ENCODE measurements around the gene PARD3B. TPM values are rescaled to one million over a fixed set of nuclear protein-coding genes. Genes with fewer than 3 reads are reported as not detected.

PARD3B gene
- total and polyA plus RNA-seq, 3 donors from 2014 or later: 14.6 to 36.8 (median 29.6) TPM

- intact Hi-C loops (cut with DNase I; ENCODE audit: low total_unique reads): no loop called here
- DNase-seq: no peak
- H3K27me3 ChIP-seq: no peaks in the 10 kb centered on the region
Measured at GRCh38 chr2:205066081-205066480, 520.8 kb downstream of the PARD3B start.

GRCh38 chr2:205069928-205070327, 524.7 kb downstream of the PARD3B start:
- H3K9me3 ChIP-seq: no peaks in the 10 kb centered on the region
- WGBS, 2 donors: 89 to 91% methylated on average over 1 of the region's 1 CpG
- no peak overlapping the region for H3K4me3 ChIP-seq
- no peaks in the 10 kb centered on the region for H3K4me1 ChIP-seq
- no peak for TF ChIP-seq CTCF (IDR thresholded peaks at IDR 0.05)
- no peak for TF ChIP-seq POLR2A (IDR thresholded peaks at IDR 0.05)
- intact Hi-C loops (cut with DNase I; ENCODE audit: low total_unique reads): no loop called here
- DNase-seq: no peak
- H3K27me3 ChIP-seq: no peaks in the 10 kb centered on the region
- no peaks in the 10 kb centered on the region for H3K36me3 ChIP-seq (ENCODE audit: low read depth, missing control alignments)
- H3K27ac ChIP-seq: no peak overlapping the region

More at GRCh38 chr2:205066081-205066480, 520.8 kb downstream of the PARD3B start:
- TF ChIP-seq CTCF (IDR thresholded peaks at IDR 0.05) (no peak), POLR2A (IDR thresholded peaks at IDR 0.05) (no peak)
- Histone ChIP-seq H3K27ac (no peak overlapping the region), H3K4me3 (no peak overlapping the region), H3K36me3 (ENCODE audit: low read depth, missing control alignments) (no peaks in the 10 kb centered on the region), H3K4me1 (no peaks in the 10 kb centered on the region), H3K9me3 (no peaks in the 10 kb centered on the region)
- WGBS, 2 donors: 74 to 77% methylated on average over 5 of the region's 5 CpGs

GRCh38 chr2:205070889-205071288, 525.6 kb downstream of the PARD3B start:
- no peak for DNase-seq
- no peaks in the 10 kb centered on the region for H3K36me3 ChIP-seq (ENCODE audit: low read depth, missing control alignments)
- no peak overlapping the region for H3K27ac ChIP-seq
- H3K4me1 ChIP-seq: no peaks in the 10 kb centered on the region
- TF ChIP-seq CTCF (IDR thresholded peaks at IDR 0.05) (no peak), POLR2A (IDR thresholded peaks at IDR 0.05) (no peak)
- no peak overlapping the region for H3K4me3 ChIP-seq
- no peaks in the 10 kb centered on the region for H3K9me3 ChIP-seq
- no peaks in the 10 kb centered on the region for H3K27me3 ChIP-seq
- intact Hi-C loops (cut with DNase I; ENCODE audit: low total_unique reads): no loop called here
- 98 to 100% methylated on average over 1 of the region's 1 CpG for WGBS, 2 donors

- no peak overlapping the region for H3K27ac ChIP-seq
- no peaks in the 10 kb centered on the region for H3K9me3 ChIP-seq
- TF ChIP-seq CTCF (IDR thresholded peaks at IDR 0.05) (no peak), POLR2A (IDR thresholded peaks at IDR 0.05) (no peak)
- no peaks in the 10 kb centered on the region for H3K36me3 ChIP-seq (ENCODE audit: low read depth, missing control alignments)
- DNase-seq: no peak
- H3K27me3 ChIP-seq: no peaks in the 10 kb centered on the region
- H3K4me3 ChIP-seq: no peak overlapping the region
- whole genome bisulfite sequencing, 2 donors: 82 to 85% methylated on average over 2 of the region's 2 CpGs
- intact Hi-C loops (cut with DNase I; ENCODE audit: low total_unique reads): no loop called here
- no peaks in the 10 kb centered on the region for H3K4me1 ChIP-seq
Measured at GRCh38 chr2:205073433-205074020, 528.3 kb downstream of the PARD3B start.

GRCh38 chr2:205076405-205076804, 531.1 kb downstream of the PARD3B start:
- TF ChIP-seq POLR2A (IDR thresholded peaks at IDR 0.05): no peak
- TF ChIP-seq CTCF (IDR thresholded peaks at IDR 0.05): no peak
- no peaks in the 10 kb centered on the region for H3K4me1 ChIP-seq
- no peaks in the 10 kb centered on the region for H3K27me3 ChIP-seq
- DNase-seq: no peak
- no peak overlapping the region for H3K27ac ChIP-seq
- H3K4me3 ChIP-seq: no peak overlapping the region
- no peaks in the 10 kb centered on the region for H3K36me3 ChIP-seq (ENCODE audit: low read depth, missing control alignments)
- 96 to 100% methylated on average over 3 of the region's 3 CpGs for WGBS, 2 donors
- intact Hi-C loops (cut with DNase I; ENCODE audit: low total_unique reads): no loop called here
- no peaks in the 10 kb centered on the region for H3K9me3 ChIP-seq
